Lower leg skin (tissue), 3 donors: ENCODE data around the gene CCL13.

Experiments
- CTCF ChIP-seq, 3 donors: fragments of 450-650 bp; IDR thresholded peaks; one replicate each; pipeline ENCODE4 v1.5.1; 2016; ENCODE audit warnings: antibody characterized with exemption in 3 of 3, mild to moderate bottlenecking in 3 of 3, moderate library complexity in 2 of 3
- POLR2A ChIP-seq, 2 donors: fragments of 450-650 bp; IDR thresholded peaks; one replicate each; pipeline ENCODE4 v1.6.1; 2016 to 2017; ENCODE audit warnings: antibody characterized with exemption in 2 of 2, mild to moderate bottlenecking in 1 of 2, moderate library complexity in 1 of 2

DNA sequence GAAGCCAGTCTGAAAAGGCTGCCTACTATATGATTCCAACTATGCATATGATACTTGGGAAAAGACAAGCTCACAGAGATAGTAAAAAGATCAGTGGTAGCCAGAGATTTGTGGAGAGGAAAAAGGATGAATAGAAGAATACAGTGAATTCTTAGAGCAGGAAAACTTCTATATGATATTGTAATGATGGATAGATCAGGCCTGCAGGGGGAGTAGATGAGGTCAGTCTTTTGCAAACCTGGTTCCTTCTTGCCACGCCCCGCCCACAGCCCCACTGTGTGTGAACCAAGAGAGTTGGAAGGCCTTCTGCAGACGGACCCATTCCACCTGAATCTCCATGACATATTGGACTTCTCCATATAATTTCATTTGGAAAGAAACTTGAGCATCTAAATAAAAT, 37.8 kb upstream of the CCL13 start:
- TF ChIP-seq CTCF (IDR thresholded peaks at IDR 0.05) = no peak
- TF ChIP-seq POLR2A (IDR thresholded peaks at IDR 0.05) = no peak
